HG02840 (cell line): ENCODE measurements around the gene UBL5.
A peak's percentile ranks its signal among the peaks of the same experiment; 100 is the strongest.
"Not testable (repeated sequence)": the region's sequence is repeated elsewhere in the genome, so short reads cannot be mapped to it uniquely, and the experiment has no call there.

Experiments
- ATAC-seq: cut with Tn5 transposase; IDR thresholded peaks from one replicate; pipeline ENCODE4 v1.9.1; 2021; ENCODE audit warnings: mild to moderate bottlenecking, moderate library complexity, moderate number of reproducible peaks; ENCODE audit not compliant: unreplicated experiment, low FRiP score

UBL5 gene

GRCh38 chr19:9827289-9828238, at the start of gene UBL5:
Gene UBL5 (plus strand): TSS chr19:9827918. CDS start chr19:9828338, 420 bp downstream.
- ATAC-seq, result peak; percentile 87

GRCh38 chr19:9782338-9782737, 45.4 kb upstream of the UBL5 start:
- no peak for ATAC-seq

GRCh38 chr19:9784163-9784496, 43.6 kb upstream of the UBL5 start:
- not testable (repeated sequence) for ATAC-seq

GRCh38 chr19:9785367-9786331, 42.1 kb upstream of the UBL5 start:
- ATAC-seq, result peak; percentile 54

GRCh38 chr19:9786342-9786741, 41.4 kb upstream of the UBL5 start:
- no peak for ATAC-seq

GRCh38 chr19:9786819-9787218, 40.9 kb upstream of the UBL5 start:
- no peak for ATAC-seq

GRCh38 chr19:9788604-9789003, 39.1 kb upstream of the UBL5 start:
- ATAC-seq, result not testable (repeated sequence)

GRCh38 chr19:9789066-9789465, 38.7 kb upstream of the UBL5 start:
- no peak for ATAC-seq

GRCh38 chr19:9789579-9789978, 38.1 kb upstream of the UBL5 start:
- ATAC-seq, result not testable (repeated sequence)

- ATAC-seq, result not testable (repeated sequence)
Observed at GRCh38 chr19:9791073-9791367, 36.7 kb upstream of the UBL5 start.

- no peak for ATAC-seq
Observed at GRCh38 chr19:9791552-9792205, 36.0 kb upstream of the UBL5 start.

GRCh38 chr19:9792206-9793070, 35.3 kb upstream of the UBL5 start:
- no peak for ATAC-seq

- ATAC-seq, result no peak
Observed at GRCh38 chr19:9793071-9793591, 34.6 kb upstream of the UBL5 start.

GRCh38 chr19:9796113-9796773, 31.5 kb upstream of the UBL5 start:
- no peak for ATAC-seq

GRCh38 chr19:9797871-9798270, 29.8 kb upstream of the UBL5 start:
- ATAC-seq, result no peak

- ATAC-seq, result no peak
Observed at GRCh38 chr19:9799162-9799561, 28.6 kb upstream of the UBL5 start.

GRCh38 chr19:9801976-9802375, 25.7 kb upstream of the UBL5 start:
- ATAC-seq, result no peak

- ATAC-seq, result no peak
Observed at GRCh38 chr19:9806803-9807202, 20.9 kb upstream of the UBL5 start.
